GM19467 (cell line): ENCODE results near the gene AIPL1.
"Not testable (repeated sequence)": the region's sequence is repeated elsewhere in the genome, so short reads cannot be mapped to it uniquely, and the experiment has no call there.

ENCODE experiments used
- ATAC-seq: cut with Tn5 transposase; IDR thresholded peaks from one replicate; pipeline ENCODE4 v1.9.1; 2021; ENCODE audit warnings: mild to moderate bottlenecking, moderate library complexity; ENCODE audit not compliant: unreplicated experiment

AIPL1 gene

GRCh38 chr17:6435051-6435450 lies at the start of gene AIPL1:
Gene AIPL1 (minus strand): TSS chr17:6435121. CDS start chr17:6435104, 17 bp downstream.
- no peak for ATAC-seq

GRCh38 chr17:6483507-6483906 lies 48.6 kb upstream of the AIPL1 start:
- ATAC-seq = no peak

GRCh38 chr17:6482796-6483195 lies 47.9 kb upstream of the AIPL1 start:
- ATAC-seq = not testable (repeated sequence)

- no peak for ATAC-seq
Observed at GRCh38 chr17:6482105-6482455, 47.2 kb upstream of the AIPL1 start.

- no peak for ATAC-seq
Observed at GRCh38 chr17:6480303-6480675, 45.4 kb upstream of the AIPL1 start.

GRCh38 chr17:6479622-6480302 lies 44.8 kb upstream of the AIPL1 start:
- ATAC-seq = no peak

- no peak for ATAC-seq
Observed at GRCh38 chr17:6478486-6478885, 43.6 kb upstream of the AIPL1 start.

- no peak for ATAC-seq
Observed at GRCh38 chr17:6477831-6478383, 43.0 kb upstream of the AIPL1 start.

GRCh38 chr17:6476810-6477179 lies 41.9 kb upstream of the AIPL1 start:
- ATAC-seq = no peak

GRCh38 chr17:6476076-6476809 lies 41.3 kb upstream of the AIPL1 start:
- ATAC-seq = no peak

GRCh38 chr17:6475411-6475810 lies 40.5 kb upstream of the AIPL1 start:
- no peak for ATAC-seq

GRCh38 chr17:6474906-6475305 lies 40.0 kb upstream of the AIPL1 start:
- ATAC-seq = no peak

GRCh38 chr17:6474376-6474775 lies 39.5 kb upstream of the AIPL1 start:
- ATAC-seq = no peak

- ATAC-seq = no peak
Observed at GRCh38 chr17:6473128-6473767, 38.3 kb upstream of the AIPL1 start.

- no peak for ATAC-seq
Observed at GRCh38 chr17:6472517-6472916, 37.6 kb upstream of the AIPL1 start.

GRCh38 chr17:6471531-6472465 lies 36.9 kb upstream of the AIPL1 start:
- ATAC-seq = no peak

GRCh38 chr17:6470751-6471521 lies 36.0 kb upstream of the AIPL1 start:
- no peak for ATAC-seq

- no peak for ATAC-seq
Observed at GRCh38 chr17:6470146-6470718, 35.3 kb upstream of the AIPL1 start.

- ATAC-seq = no peak
Observed at GRCh38 chr17:6468051-6468790, 33.3 kb upstream of the AIPL1 start.
